Loucy (cell line): ENCODE measurements around the gene LFNG.

Source experiments
- H2AFZ ChIP-seq: fragments of 200-600 bp; sonication (generic); 2 replicates; pipeline ENCODE4 v1.6.0; 2016; ENCODE audit warnings: antibody characterized with exemption, mild to moderate bottlenecking, low read length, moderate library complexity
- H3F3A ChIP-seq: fragments of 200-600 bp; 2 replicates; pipeline ENCODE4 v1.6.0; 2016; ENCODE audit warnings: antibody characterized with exemption, low read depth, mild to moderate bottlenecking
- H3K27me3 ChIP-seq: fragments of 200-600 bp; sonication (generic); 2 replicates; pipeline ENCODE4 v1.6.1; 2014; ENCODE audit warnings: low read length, mild to moderate bottlenecking; ENCODE audit not compliant: insufficient read depth, poor library complexity, severe bottlenecking
- H3K36me3 ChIP-seq: fragments of 200-600 bp; sonication (generic); 2 replicates; pipeline ENCODE4 v1.6.1; 2016; ENCODE audit warnings: low read length; ENCODE audit not compliant: insufficient read depth
- H3K4me1 ChIP-seq: fragments of 200-600 bp; sonication (generic); 2 replicates; pipeline ENCODE4 v1.5.1; 2014; ENCODE audit warnings: low read length, mild to moderate bottlenecking; ENCODE audit not compliant: insufficient read depth, poor library complexity, severe bottlenecking
- H3K4me2 ChIP-seq: fragments of 200-600 bp; sonication (generic); 2 replicates; pipeline ENCODE4 v1.6.0; 2014; ENCODE audit warnings: antibody characterized with exemption, low read length, low read depth, mild to moderate bottlenecking; ENCODE audit not compliant: poor library complexity, severe bottlenecking
- H3K4me3 ChIP-seq: fragments of 200-600 bp; sonication (generic); 2 replicates; pipeline ENCODE4 v1.5.1; 2014; ENCODE audit warnings: low read length, mild to moderate bottlenecking, mixed read lengths; ENCODE audit not compliant: poor library complexity, severe bottlenecking
- H3K79me2 ChIP-seq: fragments of 200-600 bp; sonication (generic); 2 replicates; pipeline ENCODE4 v1.6.1; 2014; ENCODE audit warnings: low read length; ENCODE audit not compliant: insufficient read depth
- H3K9ac ChIP-seq: fragments of 200-600 bp; sonication (generic); 2 replicates; pipeline ENCODE4 v1.6.0; 2014; ENCODE audit warnings: mild to moderate bottlenecking, low read depth, low read length, moderate library complexity; ENCODE audit not compliant: poor library complexity, severe bottlenecking
- H3K9me2 ChIP-seq: fragments of 200-600 bp; sonication (generic); replicated peaks from 2 replicates; pipeline ENCODE4 v1.6.1; 2016; ENCODE audit warnings: low read depth, low read length, mixed read lengths
- H3K9me3 ChIP-seq: fragments of 200-600 bp; sonication (generic); 2 replicates; pipeline ENCODE4 v1.6.1; 2014; ENCODE audit warnings: mild to moderate bottlenecking, antibody characterized with exemption, low read length, low read depth; ENCODE audit not compliant: insufficient read depth
- H4K20me1 ChIP-seq: fragments of 200-600 bp; sonication (generic); 2 replicates; pipeline ENCODE4 v1.6.0; 2014; ENCODE audit warnings: antibody characterized with exemption, low read length, mild to moderate bottlenecking; ENCODE audit not compliant: insufficient read depth, poor library complexity, severe bottlenecking
- EZH2phosphoT487 ChIP-seq: fragments of 200-600 bp; IDR thresholded peaks from 2 replicates; pipeline ENCODE4 v1.6.1; 2018; ENCODE audit warnings: antibody characterized with exemption, mild to moderate bottlenecking, moderate library complexity, borderline replicate concordance
- TF ChIP-seq, protein P1 (sequence below): fragments of 200-600 bp; sonication (generic); conservative IDR thresholded peaks from 2 replicates; pipeline ENCODE4 v1.5.1; 2014; ENCODE audit warnings: mild to moderate bottlenecking, antibody characterized with exemption, low read length

LFNG gene

DNA sequence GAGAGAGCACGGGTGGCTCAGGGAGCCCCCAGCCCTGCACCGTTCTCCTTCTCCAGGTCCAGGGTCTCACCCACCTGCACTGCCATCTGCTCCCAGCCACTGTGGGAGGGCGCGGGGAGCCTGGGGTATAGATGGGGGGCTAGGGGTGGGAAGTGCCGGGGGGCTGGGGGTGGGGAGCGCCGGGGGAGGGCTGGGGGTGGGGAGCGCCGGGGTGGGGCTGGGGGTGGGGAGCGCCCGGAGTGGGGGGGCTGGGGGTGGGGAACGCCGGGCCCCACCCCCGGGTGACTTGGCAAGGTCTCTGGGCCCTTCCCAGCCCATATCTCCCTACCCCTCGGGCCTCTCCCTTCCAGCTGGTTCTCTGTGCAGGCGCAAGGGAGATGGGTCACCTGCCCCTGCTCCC, 43.3 kb upstream of the LFNG start, which contains the start of gene GRIFIN:
Gene GRIFIN, minus strand, starts transcription at position 101 of the 400 bp plus-strand sequence. Its CDS starts 15 bp downstream, at position 86.
- no peaks in the 10 kb centered on the region for H3K79me2 ChIP-seq
- H3K4me2 ChIP-seq, result peak within 1 kb of the TSS; percentile 76
- no peaks in the 10 kb centered on the region for H3K36me3 ChIP-seq
- H4K20me1 ChIP-seq, result no peaks in the 10 kb centered on the region
- no peaks in the 10 kb centered on the region for H3K27me3 ChIP-seq
- H2AFZ ChIP-seq, result no peak within 1 kb of the TSS; the same call in 1 of the 2 replicates
- no peak within 1 kb of the TSS for H3K4me3 ChIP-seq
- H3K4me1 ChIP-seq, result peaks cover 18% of the 10 kb centered on the region
- no peak within 1 kb of the TSS for H3K9ac ChIP-seq
- H3K9me3 ChIP-seq, result no peaks in the 10 kb centered on the region
- H3F3A ChIP-seq, result no peaks in the 10 kb centered on the region
- TF ChIP-seq, protein P1, sequence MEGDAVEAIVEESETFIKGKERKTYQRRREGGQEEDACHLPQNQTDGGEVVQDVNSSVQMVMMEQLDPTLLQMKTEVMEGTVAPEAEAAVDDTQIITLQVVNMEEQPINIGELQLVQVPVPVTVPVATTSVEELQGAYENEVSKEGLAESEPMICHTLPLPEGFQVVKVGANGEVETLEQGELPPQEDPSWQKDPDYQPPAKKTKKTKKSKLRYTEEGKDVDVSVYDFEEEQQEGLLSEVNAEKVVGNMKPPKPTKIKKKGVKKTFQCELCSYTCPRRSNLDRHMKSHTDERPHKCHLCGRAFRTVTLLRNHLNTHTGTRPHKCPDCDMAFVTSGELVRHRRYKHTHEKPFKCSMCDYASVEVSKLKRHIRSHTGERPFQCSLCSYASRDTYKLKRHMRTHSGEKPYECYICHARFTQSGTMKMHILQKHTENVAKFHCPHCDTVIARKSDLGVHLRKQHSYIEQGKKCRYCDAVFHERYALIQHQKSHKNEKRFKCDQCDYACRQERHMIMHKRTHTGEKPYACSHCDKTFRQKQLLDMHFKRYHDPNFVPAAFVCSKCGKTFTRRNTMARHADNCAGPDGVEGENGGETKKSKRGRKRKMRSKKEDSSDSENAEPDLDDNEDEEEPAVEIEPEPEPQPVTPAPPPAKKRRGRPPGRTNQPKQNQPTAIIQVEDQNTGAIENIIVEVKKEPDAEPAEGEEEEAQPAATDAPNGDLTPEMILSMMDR, result no peak
- no peak for TF ChIP-seq EZH2phosphoT487
- H3K9me2 ChIP-seq, result no peaks in the 10 kb centered on the region

DNA sequence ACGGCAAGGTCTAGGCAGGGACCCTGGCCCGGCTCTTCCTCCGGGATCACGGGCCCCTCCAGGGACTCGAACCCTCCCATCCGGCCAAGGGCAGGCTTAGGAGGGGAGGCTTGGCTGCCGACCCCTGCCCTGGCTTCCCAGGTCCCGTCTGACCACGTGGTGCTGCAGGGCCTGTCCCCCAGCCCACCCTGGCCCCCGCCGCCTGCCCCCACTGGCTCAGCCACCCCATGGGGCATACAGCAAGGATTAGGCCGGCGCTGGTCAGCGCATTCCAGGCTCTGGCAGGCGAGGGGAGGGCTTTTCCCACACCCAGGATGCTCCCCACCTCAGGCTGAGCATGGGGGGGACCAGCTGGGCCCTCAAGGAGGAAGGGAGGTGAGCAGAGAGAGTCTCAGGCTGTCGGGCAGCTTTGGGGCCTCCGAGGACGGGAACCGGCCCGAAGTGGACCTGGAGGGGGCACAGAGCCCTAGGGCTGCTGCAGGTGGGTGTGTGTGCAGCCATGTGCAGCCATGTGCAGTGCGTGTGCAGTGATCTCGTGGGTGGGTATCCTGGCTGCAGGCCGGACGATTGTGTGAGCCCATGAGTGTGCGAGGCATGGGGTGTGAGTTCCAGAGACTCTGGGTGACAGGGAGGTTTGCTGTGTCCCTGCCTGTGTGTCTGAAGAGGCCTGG, 42.7 kb upstream of the LFNG start:
- Histone ChIP-seq H3K9me2 (no peaks in the 10 kb centered on the region), H3K36me3 (no peaks in the 10 kb centered on the region), H3K4me1 (peaks cover 17% of the 10 kb centered on the region), H3K4me3 (no peak overlapping the region), H3K27me3 (no peaks in the 10 kb centered on the region), H3F3A (no peaks in the 10 kb centered on the region), H3K9ac (no peak overlapping the region), H3K9me3 (no peaks in the 10 kb centered on the region), H4K20me1 (no peaks in the 10 kb centered on the region), H2AFZ (no peak overlapping the region; the same call in 1 of the 2 replicates), H3K79me2 (no peaks in the 10 kb centered on the region), H3K4me2 (peak overlapping the region; percentile 76)
- TF ChIP-seq EZH2phosphoT487, result no peak
- TF ChIP-seq, protein P1, result no peak

DNA sequence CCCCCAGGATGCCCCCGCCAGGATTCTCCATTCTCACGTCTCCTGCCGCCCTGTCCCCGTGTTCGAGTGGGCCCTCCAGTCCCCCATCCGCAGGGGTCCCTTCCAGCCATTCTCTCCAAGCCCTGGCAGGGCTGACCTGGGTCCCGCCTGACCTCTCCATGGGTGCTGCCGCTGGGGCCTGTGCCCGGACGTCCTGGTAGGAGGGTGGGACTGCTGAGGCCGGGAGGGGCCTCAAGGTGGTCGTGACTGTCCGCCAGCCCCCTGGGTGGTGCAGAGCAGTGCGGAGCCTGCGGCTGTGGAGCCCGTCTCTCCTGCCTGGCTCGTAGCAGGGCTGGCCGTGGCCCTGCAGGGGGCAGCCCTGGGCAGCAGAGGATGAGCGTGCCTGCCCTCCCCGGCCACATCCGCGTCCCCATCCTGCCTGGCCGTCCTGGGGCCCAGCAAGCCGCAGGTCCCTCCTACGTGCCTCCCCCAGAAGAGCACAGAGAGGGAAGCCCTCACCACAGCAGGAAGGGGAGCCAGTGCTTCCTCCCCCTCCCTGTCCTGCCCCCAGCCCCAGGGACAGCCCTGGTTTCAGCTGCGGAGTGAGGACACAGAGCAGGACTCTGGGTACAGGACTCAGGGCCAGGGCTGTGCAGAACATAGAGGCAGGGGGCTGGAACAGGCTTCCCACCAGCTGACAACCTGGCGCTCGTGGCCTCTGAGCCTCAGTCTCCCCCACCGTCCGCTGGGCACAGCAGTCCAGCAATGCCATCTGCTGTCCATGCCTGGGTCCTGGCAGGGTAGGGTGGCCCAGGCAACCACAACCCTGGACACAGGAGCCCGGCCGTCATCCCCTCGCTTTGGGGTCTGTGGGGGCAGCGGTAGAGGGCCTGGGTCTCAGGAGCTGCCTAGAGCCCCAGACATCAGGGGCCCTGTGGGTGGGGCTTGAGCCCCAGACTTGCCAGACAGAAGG, 41.9 kb upstream of the LFNG start:
- H3K36me3 ChIP-seq, result no peaks in the 10 kb centered on the region
- H3K4me3 ChIP-seq, result peak overlapping the region; percentile 56
- H3K9ac ChIP-seq, result no peak overlapping the region
- H4K20me1 ChIP-seq, result no peaks in the 10 kb centered on the region
- H3K4me1 ChIP-seq, result peaks cover 17% of the 10 kb centered on the region
- H3K79me2 ChIP-seq, result no peaks in the 10 kb centered on the region
- peak overlapping the region; percentile 76 for H3K4me2 ChIP-seq
- H3K9me3 ChIP-seq, result no peaks in the 10 kb centered on the region
- H3K9me2 ChIP-seq, result no peaks in the 10 kb centered on the region
- H3K27me3 ChIP-seq, result no peaks in the 10 kb centered on the region
- peak overlapping the region; percentile 28; the same call in 1 of the 2 replicates for H2AFZ ChIP-seq
- H3F3A ChIP-seq, result no peaks in the 10 kb centered on the region
- TF ChIP-seq EZH2phosphoT487, result no peak
- TF ChIP-seq, protein P1, result peak; percentile 81
